Measurements from ENCODE around the gene NFATC3.

DNA sequence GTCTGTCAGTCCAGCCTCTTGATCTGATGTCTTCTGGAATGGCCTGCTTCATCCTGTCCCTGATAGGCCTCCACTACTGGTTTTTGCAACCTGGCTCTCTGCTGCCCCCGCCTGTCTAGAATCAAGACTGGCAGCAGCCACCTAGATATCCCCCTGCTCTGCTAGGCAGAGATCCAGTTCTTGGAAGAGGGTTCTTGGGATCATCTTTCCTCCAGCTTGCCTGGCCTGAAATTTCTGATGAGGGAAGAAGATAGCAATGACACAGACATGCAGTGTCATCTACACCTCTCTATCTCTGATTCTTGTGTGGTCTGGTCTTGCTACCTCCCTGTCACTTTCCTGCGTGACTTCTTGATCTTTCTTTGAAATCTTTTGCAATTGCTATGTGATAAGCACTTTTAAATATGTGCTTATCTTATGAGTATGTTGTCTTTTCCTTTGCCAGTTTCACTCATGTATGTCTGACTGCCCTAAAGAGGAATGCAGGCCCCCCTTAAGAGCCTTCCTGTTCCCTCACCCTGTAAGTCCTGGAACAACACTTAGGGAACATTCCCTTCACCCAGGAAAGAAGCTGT is 20.3 kb upstream of the NFATC3 start:
- TF ChIP-seq CTCF (IDR thresholded peaks at IDR 0.05; ENCODE audit: low read length) (peak; percentile 88), EZH2 (IDR thresholded peaks at IDR 0.05; ENCODE audit: borderline replicate concordance, low read length) (no peak)
